Stimulated activated CD4-positive, alpha-beta T cell treated with anti-CD3 and anti-CD28 coated beads, Interleukin-1b, Interleukin-23, amount 100 ng/mL, for 48 hours (primary cell): ENCODE results near the gene STK32C.
"Not testable (repeated sequence)": the region's sequence is repeated elsewhere in the genome, so short reads cannot be mapped to it uniquely, and the experiment has no call there.

ENCODE experiments used
- DNase-seq: peaks from one replicate; pipeline ENCODE4 v3.0.0-alpha.2; 2020

STK32C gene

DNA sequence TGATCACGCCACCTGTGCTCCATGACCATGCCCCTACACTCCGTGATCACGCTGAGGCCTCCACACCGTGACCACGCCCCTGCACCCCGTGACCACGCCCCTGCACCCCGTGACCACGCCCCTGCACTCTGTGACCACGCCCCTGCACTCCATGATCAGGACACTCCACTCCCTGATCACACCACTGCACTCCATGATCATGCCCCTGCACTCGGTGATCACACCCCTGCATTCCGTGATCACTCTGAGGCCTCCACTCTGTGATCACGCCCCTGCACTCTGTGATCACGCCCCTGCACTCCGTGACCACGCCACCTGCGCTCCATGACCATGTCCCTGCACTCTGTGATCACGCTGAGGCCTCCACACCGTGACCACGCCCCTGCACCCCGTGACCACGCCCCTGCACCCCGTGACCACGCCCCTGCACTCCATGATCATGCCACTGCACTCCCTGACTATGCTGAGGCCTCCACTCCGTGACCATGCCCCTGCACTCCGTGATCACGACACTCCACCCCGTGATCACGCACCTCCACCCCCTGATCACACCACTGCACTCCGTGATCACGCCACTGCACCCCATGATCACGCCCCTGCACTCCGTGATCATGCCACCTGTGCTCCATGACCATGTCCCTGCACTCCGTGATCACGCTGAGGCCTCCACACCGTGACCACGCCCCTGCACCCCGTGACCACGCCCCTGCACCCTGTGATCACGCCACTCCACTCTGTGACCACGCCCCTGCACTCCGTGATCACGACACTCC is 27.7 kb downstream of the STK32C start:
- DNase-seq = no peak

DNA sequence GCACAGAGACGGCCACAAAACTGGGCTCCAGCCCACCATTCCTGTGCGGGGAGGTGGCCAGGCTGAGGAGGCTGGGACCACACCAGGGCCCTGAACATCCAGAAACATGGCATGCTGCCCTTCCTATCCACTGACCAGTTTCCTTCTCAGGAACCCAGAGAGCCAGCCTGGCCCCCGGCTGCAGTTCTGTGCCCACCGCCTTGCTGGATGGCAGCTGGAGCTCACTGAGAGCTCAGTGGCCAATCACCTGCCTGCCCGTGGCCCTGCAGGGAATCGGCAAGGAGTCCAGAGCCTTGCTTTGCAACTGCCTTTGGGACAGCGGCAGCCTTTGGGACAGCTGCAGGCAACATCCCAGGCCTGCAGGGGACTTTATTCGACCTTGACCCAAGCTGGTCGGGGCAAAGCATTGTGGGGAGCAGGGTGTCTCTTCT is 30.4 kb downstream of the STK32C start:
- no peak for DNase-seq

DNA sequence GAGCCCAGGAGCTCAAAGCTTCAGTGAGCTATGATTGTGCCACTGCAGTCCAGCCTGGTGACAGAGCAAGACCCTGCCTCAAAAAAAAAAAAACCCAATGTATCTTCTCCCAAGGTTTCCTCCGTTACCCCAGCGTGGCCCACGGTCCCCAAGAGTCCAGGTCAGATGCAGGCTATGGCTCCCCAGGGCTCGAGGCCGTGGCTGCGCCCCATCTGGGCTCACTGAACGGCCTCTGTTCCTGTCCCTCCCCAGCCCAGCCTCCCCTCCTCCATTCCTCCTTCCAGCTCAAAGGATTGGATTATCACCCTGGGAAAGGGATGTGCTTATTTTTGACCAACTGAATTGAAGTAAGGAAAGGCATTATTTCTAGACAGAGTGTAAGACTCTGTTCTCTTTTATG is 31.0 kb downstream of the STK32C start:
- DNase-seq = no peak

DNA sequence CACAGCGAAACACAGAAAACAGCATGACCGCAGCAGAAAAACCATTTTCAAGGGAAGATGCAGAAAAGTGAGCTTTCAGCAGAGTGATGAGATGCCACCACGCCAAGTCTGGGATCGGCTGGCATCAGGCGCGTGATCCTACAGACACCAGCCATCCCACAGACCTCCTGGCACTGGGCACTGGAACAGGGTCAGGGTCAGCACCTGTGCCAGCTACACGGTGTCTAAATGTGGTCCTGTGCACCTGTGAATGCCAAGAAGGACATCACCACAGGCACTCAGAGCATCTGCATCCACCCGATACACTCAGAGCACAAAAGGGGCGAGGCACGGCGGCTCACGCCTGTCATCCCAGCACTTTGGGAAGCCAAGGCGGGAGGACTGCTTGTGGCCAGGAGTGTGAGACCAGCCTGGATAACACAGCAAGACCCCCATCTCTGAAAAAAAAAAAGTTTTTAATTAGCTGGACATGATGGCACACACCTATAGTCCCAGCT is 31.5 kb downstream of the STK32C start:
- DNase-seq = no peak

DNA sequence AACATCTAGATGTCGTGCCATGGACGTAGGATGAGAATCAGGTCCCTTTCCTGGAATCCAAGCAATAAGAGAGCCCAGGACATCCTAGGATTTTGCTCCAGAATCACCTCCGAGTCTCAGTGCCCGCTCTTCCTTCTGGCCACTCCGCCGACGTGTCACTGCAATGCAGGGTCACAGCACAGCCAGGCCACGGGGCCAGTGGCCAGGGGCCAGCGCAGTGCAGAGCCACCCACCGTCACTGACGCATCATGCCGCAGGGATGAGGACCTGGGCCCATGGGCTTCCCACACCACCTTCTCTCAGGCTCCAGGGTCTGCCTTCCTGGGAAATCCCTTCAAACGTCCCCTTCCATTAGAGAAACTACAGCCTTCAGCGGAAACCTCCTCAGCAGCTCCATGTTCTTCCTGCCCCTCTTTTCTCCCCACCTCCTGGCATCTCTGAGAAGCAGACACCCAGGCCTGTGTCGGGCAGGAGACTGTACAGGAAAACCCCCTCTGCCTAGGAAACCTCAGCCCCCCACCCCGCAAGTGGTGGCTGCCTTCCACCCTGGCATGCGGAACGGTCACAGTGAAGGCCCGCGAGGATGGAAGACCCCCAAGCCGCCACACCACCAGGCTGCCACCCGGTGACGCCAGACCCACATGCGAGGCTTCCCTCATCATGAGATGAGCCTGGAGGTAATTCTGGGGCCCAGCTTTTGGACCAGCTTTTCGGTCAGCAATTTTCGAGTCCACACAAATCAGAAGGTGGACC is 32.1 kb downstream of the STK32C start:
- DNase-seq = no peak

DNA sequence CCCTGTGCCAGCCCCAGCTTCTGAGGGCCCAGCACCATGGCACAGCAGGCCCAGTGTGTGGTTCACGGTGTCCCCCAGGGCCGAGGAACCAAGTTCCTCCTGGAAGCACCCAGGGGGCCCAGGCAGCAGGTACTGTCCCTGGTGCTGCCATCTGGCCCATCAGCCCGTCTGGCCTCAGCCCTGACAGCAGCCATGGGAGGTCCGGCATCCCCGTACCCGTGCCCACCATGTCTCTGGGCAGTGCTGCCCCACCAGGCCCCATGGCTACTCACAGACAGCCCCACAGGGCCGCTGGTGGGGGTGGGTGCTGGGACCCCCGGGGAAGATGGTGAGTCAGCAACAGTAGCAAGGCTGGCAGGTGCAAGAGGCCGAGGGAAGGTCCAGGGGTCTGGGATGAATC is 32.8 kb downstream of the STK32C start:
- no peak for DNase-seq

DNA sequence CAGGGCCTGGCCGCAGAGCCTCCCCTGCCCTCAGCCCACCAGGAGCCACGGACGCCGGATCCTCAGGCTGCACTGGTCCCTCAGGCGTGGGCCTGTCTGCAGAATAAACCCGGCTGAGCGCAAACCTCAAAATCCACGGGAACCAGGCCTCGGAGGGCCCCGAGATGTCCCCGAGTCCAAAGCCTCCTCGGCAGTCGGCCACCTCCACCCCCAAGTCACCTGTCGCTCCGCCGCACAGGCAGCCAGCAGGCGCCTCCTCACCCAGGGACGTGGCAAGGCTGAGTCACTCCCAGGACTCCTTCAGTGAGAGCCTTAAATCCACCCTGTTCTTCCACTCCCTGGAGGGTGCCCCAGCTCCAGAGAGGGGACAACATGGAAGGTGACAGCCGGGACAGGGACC is 33.2 kb downstream of the STK32C start:
- no peak for DNase-seq

DNA sequence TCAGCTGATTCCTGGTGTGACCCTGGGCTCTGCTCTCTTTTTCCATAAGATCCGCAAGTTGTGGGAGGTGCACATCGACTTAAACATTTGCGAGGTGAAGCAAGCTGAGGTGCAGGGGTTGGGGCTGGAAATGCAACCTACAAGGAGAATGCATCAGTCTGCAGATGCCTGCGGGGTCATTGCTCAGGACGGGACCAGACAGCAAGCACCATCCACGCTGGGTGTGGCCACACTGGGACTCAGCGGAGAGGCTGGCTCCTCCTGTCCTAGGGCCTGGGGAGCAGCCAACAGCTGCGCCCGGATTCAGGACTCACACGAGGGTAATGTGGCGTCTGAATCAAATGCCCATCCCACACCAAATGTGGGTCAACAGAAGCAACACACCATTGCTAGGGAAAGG is 33.8 kb downstream of the STK32C start:
- DNase-seq = no peak

DNA sequence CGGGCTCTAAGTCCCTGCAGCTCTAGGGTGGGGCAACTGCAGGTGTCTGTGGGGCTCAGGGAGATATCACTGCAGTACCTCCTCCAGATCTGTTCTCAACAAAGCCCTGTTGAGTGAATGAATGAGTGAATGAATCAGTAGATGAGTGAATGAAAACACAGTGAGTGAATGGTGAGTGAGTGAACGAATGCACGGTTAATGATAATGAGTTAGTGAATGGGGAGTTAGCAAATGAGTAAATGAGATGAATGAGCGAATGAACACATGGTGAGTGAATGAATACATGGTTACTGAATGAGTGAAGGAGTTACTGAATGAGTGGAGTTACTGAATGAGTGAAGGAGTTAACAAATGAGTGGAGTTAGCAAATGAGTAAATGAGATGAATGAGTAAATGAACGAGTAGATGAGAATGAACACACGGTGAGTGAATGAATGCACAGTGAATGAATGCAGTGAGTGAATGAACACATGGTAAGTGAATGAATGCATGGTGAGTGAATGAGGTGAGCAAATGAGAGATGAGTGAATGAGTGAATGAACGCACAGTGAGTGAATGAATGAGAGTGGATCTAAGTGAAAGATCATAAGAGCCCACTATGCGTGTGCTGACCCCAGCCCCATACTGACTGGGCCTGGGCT is 34.3 kb downstream of the STK32C start:
- no peak for DNase-seq

DNA sequence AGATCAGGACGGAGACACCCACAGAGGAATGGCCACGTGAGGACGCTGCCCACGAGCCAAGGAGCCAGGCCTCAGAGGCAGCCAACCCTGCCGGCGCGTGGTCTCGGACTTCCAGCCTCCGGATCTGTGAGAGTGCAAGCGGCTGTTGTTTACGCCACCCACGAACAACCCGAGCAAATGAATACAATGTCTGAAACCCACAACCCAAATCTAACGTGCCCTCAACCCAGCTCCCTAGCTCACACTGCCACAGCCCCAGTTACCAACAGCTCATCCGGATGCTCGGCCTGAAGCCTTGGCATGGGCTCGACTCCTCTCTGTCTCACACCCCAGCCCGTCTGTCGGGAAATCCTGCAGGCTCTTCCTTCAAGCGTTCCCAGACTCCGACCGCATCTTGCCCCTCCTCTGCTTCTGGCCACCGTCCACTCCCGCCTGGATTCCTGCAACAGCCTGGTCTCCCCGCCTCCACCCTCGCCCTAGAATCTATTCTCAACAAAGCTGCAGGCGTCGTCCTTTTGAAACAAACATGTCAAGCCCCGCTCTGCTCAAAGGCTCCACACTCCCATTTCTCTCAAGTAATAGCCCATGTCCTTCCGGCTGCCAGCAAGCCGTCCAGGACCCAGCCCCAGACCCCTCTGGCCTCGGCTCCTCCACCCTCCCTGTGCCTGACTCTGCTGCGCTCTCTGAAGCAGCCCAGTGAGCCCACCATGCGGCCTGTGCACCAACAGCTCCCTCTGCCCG is 35.3 kb downstream of the STK32C start:
- DNase-seq = no peak

DNA sequence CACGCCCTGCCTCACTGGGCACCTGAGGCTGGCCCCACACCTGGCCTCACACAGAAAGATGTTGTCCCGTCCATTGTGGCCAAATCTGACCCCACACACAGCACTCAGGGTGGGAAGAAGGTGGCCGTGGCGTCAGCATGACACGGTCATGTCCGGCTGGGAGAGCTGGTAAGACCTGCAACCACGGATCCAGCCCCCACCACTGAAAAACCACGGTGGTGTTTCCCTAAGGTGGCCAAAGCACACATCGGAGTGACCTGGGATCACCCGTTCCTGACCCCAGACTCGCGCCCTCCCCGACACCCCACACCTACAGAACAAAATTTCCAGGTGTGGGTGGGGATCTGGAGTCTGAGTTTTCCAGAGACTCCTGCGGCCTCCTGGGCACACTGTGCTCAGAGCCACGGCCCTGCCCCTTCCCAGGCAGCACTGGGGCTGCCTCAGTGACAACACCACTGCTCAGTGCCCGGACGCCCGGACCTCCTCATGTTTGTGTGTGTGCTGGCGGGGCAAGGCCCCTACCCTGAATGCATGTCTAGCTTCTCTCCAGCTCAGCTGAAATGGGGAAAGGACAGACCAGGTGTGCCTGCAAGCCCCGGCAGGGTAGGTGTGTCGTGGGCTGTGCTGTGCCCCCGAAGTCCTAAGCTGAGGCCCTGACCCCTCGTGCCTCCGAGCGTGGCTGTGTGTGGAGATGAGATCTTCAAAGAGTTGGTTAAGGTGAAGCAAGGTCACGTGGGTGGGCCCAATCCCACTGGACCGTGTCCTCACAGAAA is 36.1 kb downstream of the STK32C start:
- no peak for DNase-seq

DNA sequence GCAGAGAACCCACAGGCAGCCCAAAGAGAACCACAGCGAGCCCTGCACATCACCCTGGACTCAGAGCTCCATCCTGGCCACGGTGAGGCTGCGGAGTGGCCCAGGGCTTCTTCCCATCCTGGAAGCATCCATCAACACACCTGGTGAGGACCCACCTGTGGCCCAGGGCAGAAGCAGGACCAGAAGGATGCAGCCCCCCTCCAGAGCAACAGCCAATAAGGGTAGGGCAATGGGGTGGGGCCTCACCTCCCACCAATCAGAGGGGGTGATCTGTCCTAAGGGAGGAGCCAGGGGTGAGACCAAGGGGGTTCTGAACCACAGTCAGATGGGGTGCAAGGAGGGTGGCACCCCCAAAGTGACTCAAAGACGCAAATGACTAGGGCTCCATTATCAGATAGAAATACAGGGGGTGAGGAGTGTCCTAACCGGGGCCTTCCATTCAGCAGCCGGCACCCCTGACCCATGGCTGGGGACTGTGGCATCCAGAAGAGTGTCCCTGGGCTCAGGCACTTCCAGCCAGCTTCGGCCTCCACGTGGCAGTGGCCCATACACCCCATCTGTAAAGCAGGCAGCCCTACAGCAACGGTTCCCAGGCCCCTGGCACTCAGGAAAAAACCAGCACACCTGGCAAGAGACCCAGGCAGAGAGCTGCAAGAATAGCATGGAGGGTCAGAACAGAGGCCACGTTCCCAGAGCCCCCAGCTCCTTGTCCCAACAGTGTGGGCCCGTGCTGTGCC is 36.9 kb downstream of the STK32C start:
- DNase-seq = no peak

DNA sequence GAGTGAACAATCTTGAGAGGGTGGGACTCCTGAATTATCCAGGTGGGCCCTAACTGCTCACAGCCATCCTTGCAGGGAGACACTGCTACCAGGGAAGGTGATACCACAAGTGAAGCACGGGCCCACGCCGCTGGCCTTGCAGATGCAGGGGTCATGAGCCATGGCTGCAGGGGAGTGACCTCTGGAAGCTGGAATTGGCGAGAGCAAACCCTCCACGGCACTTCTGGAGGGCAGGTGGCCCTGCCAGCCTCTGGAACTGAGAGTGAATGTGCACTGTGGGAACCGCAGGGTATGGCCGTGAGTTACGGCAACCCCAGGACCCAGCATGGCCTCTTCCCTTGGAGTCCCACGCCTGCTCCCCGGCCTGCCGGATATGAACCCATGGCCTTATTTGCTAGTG is 37.5 kb downstream of the STK32C start:
- no peak for DNase-seq

DNA sequence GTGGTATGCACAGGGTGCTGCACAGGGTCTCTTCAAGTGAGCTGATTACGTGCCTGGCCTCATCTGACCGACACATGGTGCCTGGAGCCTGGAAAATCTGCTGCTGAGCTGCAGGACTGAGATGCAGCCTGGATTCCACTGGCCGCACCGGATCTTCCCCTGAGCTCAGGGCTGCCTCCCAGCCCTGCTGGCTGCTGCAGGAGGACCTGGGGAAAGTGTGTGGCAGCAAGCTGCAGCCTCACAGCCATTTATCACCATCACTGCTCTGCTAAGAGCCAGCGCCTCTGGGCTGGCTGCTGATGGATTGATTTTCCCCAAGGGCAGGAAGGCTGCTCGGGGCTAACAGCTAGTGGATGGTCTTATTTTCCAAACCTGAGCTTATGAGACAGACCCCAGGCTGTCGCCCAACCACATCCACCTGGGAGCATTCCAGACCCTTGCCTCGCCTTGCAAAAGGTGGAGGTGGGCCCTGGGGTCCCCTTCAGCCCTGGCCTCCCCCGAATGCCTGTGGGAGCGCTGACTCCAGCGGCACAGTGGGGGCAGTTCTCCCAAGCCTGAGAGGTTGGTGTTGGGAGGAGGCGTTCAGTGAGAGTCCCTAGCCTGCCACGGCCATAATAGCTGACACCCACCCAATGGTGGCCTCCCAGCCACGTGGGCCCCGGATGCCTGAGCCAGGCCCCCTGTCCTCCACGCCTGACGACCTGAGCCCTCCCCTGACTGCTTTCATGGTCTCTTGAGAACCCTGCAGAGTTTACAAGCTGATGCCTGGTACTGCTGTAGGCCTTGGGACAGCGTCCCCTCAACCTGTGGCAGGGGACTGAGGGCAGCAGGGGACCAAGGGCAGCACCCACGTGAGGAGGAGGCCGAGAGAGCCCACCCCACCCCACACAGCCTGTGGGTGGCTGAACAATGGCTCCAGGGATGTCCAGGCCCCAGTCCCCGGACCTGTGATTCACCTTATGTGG is 38.2 kb downstream of the STK32C start:
- no peak for DNase-seq

DNA sequence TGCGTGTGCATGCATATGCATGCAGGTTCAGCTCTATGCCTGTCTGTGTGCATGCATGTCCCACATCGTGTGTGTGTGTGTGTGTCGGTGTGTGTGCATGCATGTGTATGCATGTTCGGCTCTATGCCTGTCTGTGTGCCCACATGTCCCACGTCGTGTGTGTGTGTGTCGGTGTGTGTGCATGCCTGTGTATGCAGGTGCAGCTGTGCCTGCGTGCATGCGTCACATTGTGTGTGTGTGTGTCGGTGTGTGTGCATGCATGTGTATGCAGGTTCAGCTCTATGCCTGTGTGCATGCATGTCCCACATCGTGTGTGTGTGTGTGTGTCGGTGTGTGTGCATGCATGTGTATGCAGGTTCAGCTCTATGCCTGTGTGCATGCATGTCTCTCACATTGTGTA is 39.8 kb downstream of the STK32C start:
- not testable (repeated sequence) for DNase-seq

DNA sequence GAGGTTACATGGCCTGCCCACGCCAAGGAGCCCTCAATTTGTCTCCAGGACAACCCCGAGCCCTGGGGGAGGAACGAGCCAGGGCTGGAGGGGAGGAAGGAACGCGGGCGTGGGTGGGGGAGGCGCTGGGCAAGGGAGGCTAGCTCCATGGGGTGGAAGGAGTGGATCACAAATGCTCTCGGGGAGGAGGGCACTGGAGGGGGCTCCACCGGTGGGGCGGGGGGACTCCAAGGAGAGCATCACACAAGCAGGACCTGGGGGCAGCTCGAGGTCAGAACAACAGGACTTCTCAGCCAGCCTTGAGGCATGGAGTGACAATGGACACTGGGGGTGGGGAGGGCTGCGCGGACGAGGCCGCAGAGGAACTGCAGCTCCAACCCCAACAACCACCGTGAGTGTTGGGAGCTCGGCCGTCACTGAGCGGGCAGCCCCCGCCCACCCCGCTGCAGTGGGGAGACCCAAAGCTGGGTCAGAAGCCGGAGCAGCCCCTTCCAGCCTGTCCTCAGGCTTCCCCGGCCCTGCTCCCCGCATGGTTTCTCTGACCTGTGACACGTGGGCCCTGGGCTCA is 41.1 kb downstream of the STK32C start:
- DNase-seq = no peak

DNA sequence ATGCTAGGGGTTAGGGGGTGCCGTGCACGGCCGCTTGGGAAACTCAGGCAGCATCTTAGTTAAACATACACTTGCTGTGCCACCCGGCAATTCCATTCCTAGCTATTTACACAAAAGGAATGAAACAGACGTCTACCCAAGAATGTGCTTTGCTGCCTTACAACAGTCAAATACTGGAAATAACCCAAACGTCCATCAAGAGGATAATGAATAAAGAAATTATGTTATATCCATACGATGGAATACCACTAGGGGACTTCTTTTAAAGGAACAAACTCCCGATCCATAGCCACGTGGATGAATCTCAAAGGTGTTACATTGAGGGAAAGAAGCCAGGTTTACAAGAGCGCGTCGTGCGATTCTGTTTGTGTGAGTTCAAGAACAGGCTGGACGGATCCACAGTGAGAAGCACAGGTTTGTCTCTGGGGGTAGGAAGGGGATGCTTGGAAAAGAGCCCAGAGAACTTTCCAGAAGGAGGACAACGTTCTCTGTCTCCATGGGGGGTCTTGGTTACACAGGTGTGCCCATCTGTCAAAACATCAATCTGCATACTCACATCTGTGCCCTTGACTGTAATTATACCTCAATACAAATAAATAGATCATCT is 41.8 kb downstream of the STK32C start:
- no peak for DNase-seq

DNA sequence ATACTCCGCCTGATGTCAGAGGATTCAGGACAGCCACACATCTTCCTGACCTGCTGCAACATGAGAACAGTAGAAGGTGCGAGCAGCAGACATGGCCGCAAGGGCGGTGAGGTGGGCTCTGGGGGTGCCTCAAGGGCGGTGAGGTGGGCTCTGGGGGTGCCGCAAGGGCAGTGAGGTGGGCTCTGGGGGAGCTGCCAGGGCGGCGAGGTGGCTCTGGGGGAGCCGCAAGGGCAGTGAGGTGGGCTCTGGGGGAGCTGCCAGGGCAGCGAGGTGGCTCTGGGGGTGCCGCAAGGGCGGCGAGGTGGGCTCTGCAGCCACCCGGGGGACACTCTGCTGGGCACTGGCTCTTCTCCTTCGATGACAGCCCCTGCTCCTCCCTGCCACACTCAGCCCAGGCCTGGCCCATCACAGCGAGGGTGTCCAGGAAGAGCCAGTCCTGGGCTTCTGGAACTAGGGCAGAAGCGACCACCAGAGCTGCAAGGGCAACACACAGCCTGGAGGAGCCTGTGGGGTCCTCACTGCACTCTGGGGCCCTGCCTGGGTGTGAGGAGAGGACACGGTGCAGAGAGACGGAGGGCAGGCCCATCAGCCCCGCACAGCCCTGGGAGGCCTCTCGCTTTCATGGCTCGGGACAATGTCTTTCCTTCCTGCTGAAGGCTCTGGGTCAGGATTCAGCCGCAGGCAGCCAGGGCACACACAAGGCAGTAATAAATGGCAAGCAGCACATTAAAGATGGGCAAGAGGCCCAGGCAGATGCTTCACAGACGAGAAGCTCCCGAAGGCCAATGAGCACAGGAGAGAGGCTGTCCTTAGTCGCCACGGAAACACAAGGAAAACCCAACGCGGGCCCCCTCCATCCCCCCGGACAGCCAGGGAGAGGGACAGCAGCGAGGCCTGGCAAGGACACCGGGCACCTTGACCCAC is 42.5 kb downstream of the STK32C start:
- DNase-seq = no peak
